H1 (cell line): ENCODE results near the gene JPT1. TPM values are rescaled to one million over a fixed set of nuclear protein-coding genes. Genes with fewer than 3 reads are reported as not detected.

ENCODE experiments used
- CTCF ChIA-PET: fragments of 300-600 bp; sonication (Branson Sonifier 250); formaldehyde crosslinking; loops from one replicate; lab custom pipeline; 2021; ENCODE audit not compliant: partially characterized antibody; lab: Charles Lee
- POLR2A ChIA-PET: fragments of 300-600 bp; sonication (Branson Sonifier 250); formaldehyde crosslinking; loops from one replicate; lab custom pipeline; 2021; ENCODE audit warnings: inconsistent platforms; ENCODE audit not compliant: partially characterized antibody; lab: Charles Lee
- DNase-seq, 2 experiments: peaks; one replicate each; pipeline versions ENCODE4 v3.0.0 to v3.0.0-alpha.2; 2010 to 2022; ENCODE audit warnings: low spot score in 2 of 2, low read depth in 1 of 2, mixed read lengths in 1 of 2
- FAIRE-seq: peaks from 2 replicates; lab custom pipeline; 2011; peaks lifted over from hg19 to GRCh38; lab: Jason Lieb, UNC
- H2AFZ ChIP-seq: 2 replicates; pipeline ENCODE4 v1.8.1; 2012; ENCODE audit warnings: low read length, inconsistent platforms
- H2AK5ac ChIP-seq: 2 replicates; pipeline ENCODE4 v1.6.1; 2013; ENCODE audit warnings: low read depth, low read length
- H2BK120ac ChIP-seq: replicated peaks from 2 replicates; pipeline ENCODE3; 2013; ENCODE audit warnings: low read depth, low read length, inconsistent platforms
- H2BK12ac ChIP-seq: 2 replicates; pipeline ENCODE4 v1.6.1; 2013; ENCODE audit warnings: low read depth, low read length
- H2BK15ac ChIP-seq: 2 replicates; pipeline ENCODE4 v1.6.1; 2013; ENCODE audit warnings: low read length
- H2BK20ac ChIP-seq: 2 replicates; pipeline ENCODE4 v1.6.1; 2013; ENCODE audit warnings: low read length
- H2BK5ac ChIP-seq: 2 replicates; pipeline ENCODE4 v1.6.1; 2013; ENCODE audit warnings: low read depth, low read length
- H3K14ac ChIP-seq: 2 replicates; pipeline ENCODE4 v1.6.1; 2013; ENCODE audit warnings: inconsistent platforms; ENCODE audit not compliant: insufficient read length
- H3K18ac ChIP-seq: 2 replicates; pipeline ENCODE4 v1.6.1; 2013; ENCODE audit warnings: low read length; ENCODE audit errors: extremely low read depth
- H3K23ac ChIP-seq: 2 replicates; pipeline ENCODE4 v1.6.1; 2013; ENCODE audit warnings: inconsistent platforms; ENCODE audit not compliant: insufficient read length
- H3K23me2 ChIP-seq: 2 replicates; pipeline ENCODE4 v1.6.1; 2013; ENCODE audit warnings: low read depth, low read length
- H3K27ac ChIP-seq: 2 replicates; pipeline ENCODE4 v1.6.1; 2011; ENCODE audit warnings: low read depth, low read length, inconsistent platforms
- H3K27me3 ChIP-seq, 4 experiments: replicated peaks in 1 of 4; 1 replicate in 1 of 4; 2 replicates in 3 of 4; pipeline versions ENCODE4 v1.6.1 to v1.8.1; 2011 to 2013; ENCODE audit warnings: low read length in 3 of 4, mild to moderate bottlenecking in 3 of 4, inconsistent platforms in 2 of 4, mixed read lengths in 2 of 4, moderate library complexity in 1 of 4; ENCODE audit not compliant: control insufficient read depth in 3 of 4, insufficient read depth in 3 of 4; ENCODE audit errors: extremely low read depth in 1 of 4
- H3K36me3 ChIP-seq, 4 experiments: 2 replicates each; pipeline versions ENCODE4 v1.6.1 to v1.8.1; 2011 to 2013; ENCODE audit warnings: mild to moderate bottlenecking in 4 of 4, low read length in 3 of 4, moderate library complexity in 2 of 4, control low read depth in 1 of 4, inconsistent platforms in 1 of 4; ENCODE audit not compliant: insufficient read depth in 4 of 4, control insufficient read depth in 2 of 4
- H3K4ac ChIP-seq: replicated peaks from 2 replicates; pipeline ENCODE3; 2013; ENCODE audit warnings: low read length, low read depth, mixed read lengths, inconsistent platforms; ENCODE audit not compliant: insufficient read length
- H3K4me1 ChIP-seq, 4 experiments: replicated peaks in 1 of 4; 1 replicate in 1 of 4; 2 replicates in 3 of 4; pipeline versions ENCODE4 v1.6.1 to v1.8.1; 2011 to 2013; ENCODE audit warnings: low read length in 3 of 4, inconsistent platforms in 2 of 4, mixed read lengths in 1 of 4; ENCODE audit not compliant: insufficient read depth in 4 of 4, control insufficient read depth in 3 of 4
- H3K4me2 ChIP-seq, 2 experiments: 2 replicates each; pipeline versions ENCODE4 v1.6.1 to v1.8.1; 2011 to 2013; ENCODE audit warnings: low read depth in 2 of 2, low read length in 2 of 2, control low read depth in 1 of 2, inconsistent platforms in 1 of 2, mild to moderate bottlenecking in 1 of 2; ENCODE audit not compliant: insufficient read depth in 1 of 2
- H3K4me3 ChIP-seq, 4 experiments: fragments of 200-600, 300-600 bp in 1 of 4; sonication (generic), shearing (Covaris generic), sonication (Bioruptor Twin) in 1 of 4; 2 replicates each; pipeline versions ENCODE4 v1.5.1 to v1.8.1; 2011 to 2016; ENCODE audit warnings: low read length in 4 of 4, low read depth in 3 of 4, control low read depth in 2 of 4, inconsistent platforms in 2 of 4, mild to moderate bottlenecking in 2 of 4, mixed read lengths in 1 of 4, moderate library complexity in 1 of 4; ENCODE audit not compliant: insufficient read depth in 2 of 4; ENCODE audit errors: extremely low read depth in 1 of 4
- H3K56ac ChIP-seq: replicated peaks from 2 replicates; pipeline ENCODE3; 2013; ENCODE audit warnings: low read depth, mild to moderate bottlenecking, mixed read lengths, low read length, inconsistent platforms; ENCODE audit not compliant: insufficient read length
- H3K79me1 ChIP-seq: 2 replicates; pipeline ENCODE4 v1.6.1; 2013; ENCODE audit warnings: low read depth, low read length, control low read depth
- H3K79me2 ChIP-seq, 2 experiments: 2 replicates each; pipeline versions ENCODE4 v1.6.1 to v1.8.1; 2012 to 2013; ENCODE audit warnings: low read length in 2 of 2, mild to moderate bottlenecking in 2 of 2, inconsistent platforms in 1 of 2; ENCODE audit not compliant: insufficient read depth in 2 of 2, control insufficient read depth in 1 of 2
- H3K9ac ChIP-seq, 4 experiments: replicated peaks in 1 of 4; 1 replicate in 1 of 4; 2 replicates in 3 of 4; pipeline versions ENCODE4 v1.6.1 to v1.8.1; 2011 to 2013; ENCODE audit warnings: low read depth in 3 of 4, low read length in 3 of 4, control low read depth in 2 of 4, mild to moderate bottlenecking in 2 of 4, moderate library complexity in 2 of 4, inconsistent platforms in 1 of 4; ENCODE audit errors: extremely low read depth in 1 of 4
- H3K9me3 ChIP-seq, 2 experiments: 2 replicates each; pipeline versions ENCODE4 v1.6.1 to v1.8.1; 2012 to 2013; ENCODE audit warnings: mild to moderate bottlenecking in 2 of 2, moderate library complexity in 2 of 2, control low read depth in 1 of 2, inconsistent platforms in 1 of 2, low read depth in 1 of 2, low read length in 1 of 2, mixed read lengths in 1 of 2; ENCODE audit not compliant: insufficient read depth in 2 of 2
- H4K20me1 ChIP-seq, 2 experiments: replicated peaks in 1 of 2; 2 replicates each; pipeline versions ENCODE3 to v1.8.1; 2011 to 2013; ENCODE audit warnings: inconsistent platforms in 2 of 2, low read length in 2 of 2, mild to moderate bottlenecking in 1 of 2; ENCODE audit not compliant: insufficient read depth in 2 of 2, control insufficient read depth in 1 of 2
- H4K5ac ChIP-seq: 2 replicates; pipeline ENCODE4 v1.6.1; 2013; ENCODE audit warnings: low read length, low read depth, mixed read lengths, inconsistent platforms; ENCODE audit not compliant: insufficient read length
- H4K8ac ChIP-seq: 2 replicates; pipeline ENCODE4 v1.8.0; 2013; ENCODE audit warnings: mild to moderate bottlenecking, moderate library complexity, low read length, inconsistent platforms; ENCODE audit not compliant: insufficient read depth; ENCODE audit errors: extremely low read depth
- H4K91ac ChIP-seq: replicated peaks from 2 replicates; pipeline ENCODE3; 2013; ENCODE audit warnings: low read length, mixed read lengths, inconsistent platforms; ENCODE audit not compliant: insufficient read length
- BRCA1 ChIP-seq: IDR thresholded peaks from 2 replicates; pipeline ENCODE4 v1.6.1; 2012; ENCODE audit warnings: low read depth, low read length, improper control_type of control experiment
- CEBPB ChIP-seq: IDR thresholded peaks from 2 replicates; pipeline ENCODE4 v1.6.1; 2012; ENCODE audit warnings: low read depth, low read length
- CREB1 ChIP-seq: IDR thresholded peaks from 2 replicates; pipeline ENCODE4 v1.6.1; 2012; ENCODE audit warnings: inconsistent platforms
- PHF8 ChIP-seq: fragments of 200-600 bp; sonication (generic); conservative IDR thresholded peaks from 2 replicates; pipeline ENCODE4 v1.7.1; 2012; ENCODE audit warnings: low read depth, mild to moderate bottlenecking, inconsistent platforms, low read length, moderate library complexity
- SIN3A ChIP-seq, 2 experiments: IDR thresholded peaks in 1 of 2; conservative IDR thresholded peaks in 1 of 2; 2 replicates each; pipeline ENCODE4 v1.6.1; 2011 to 2012; ENCODE audit warnings: low read length in 2 of 2, improper control_type of control experiment in 1 of 2, low read depth in 1 of 2, mild to moderate bottlenecking in 1 of 2
- WGBS, 2 experiments: shearing (Covaris generic) in 1 of 2; methylation state at CpG; one replicate each; pipeline versions ENCODE4 v1.1.6 to v1.1.7; 2013 to 2015; ENCODE audit warnings: low lambda C conversion rate in 2 of 2, mixed read lengths in 2 of 2, inconsistent platforms in 1 of 2, low coverage in 1 of 2, missing lambda C conversion rate in 1 of 2; ENCODE audit not compliant: insufficient replicate concordance in 2 of 2, insufficient coverage in 1 of 2, insufficient read length in 1 of 2; ENCODE audit errors: extremely low coverage in 1 of 2, missing lambda C conversion rate in 1 of 2; 5-methylcytosine and 5-hydroxymethylcytosine counted together
- polyA plus RNA-seq, 7 experiments: library from polyadenylated mRNA; depleted of rRNA in 3 of 7; stranded (reverse) in 5 of 7; unstranded in 2 of 7; fragments of >200 nt in 5 of 7; fragments of 200-250 nt in 2 of 7; gene quantifications; 1 replicate in 5 of 7; 2 replicates in 1 of 7; 4 replicates in 1 of 7; pipeline versions ENCODE4 v1.2.1 to v1.2.3, GENCODE V29; 2011 to 2013; ENCODE audit warnings: missing spikeins in 2 of 7, mixed read lengths in 2 of 7
- total RNA-seq: library from RNA; stranded (reverse); fragmentation: NEBNext Ultra II Directional; extraction: Animal tissue kit (Norgen Biotek cat#: 25700); gene quantifications from 2 replicates; pipeline ENCODE4 v1.2.1, GENCODE V29; 2021

JPT1 gene
- total and polyA plus RNA-seq, 2 of the 8 experiments (the other 6 are each of a cell fraction or from before 2014, with no cell fraction given) = 154 to 369 TPM

DNA sequence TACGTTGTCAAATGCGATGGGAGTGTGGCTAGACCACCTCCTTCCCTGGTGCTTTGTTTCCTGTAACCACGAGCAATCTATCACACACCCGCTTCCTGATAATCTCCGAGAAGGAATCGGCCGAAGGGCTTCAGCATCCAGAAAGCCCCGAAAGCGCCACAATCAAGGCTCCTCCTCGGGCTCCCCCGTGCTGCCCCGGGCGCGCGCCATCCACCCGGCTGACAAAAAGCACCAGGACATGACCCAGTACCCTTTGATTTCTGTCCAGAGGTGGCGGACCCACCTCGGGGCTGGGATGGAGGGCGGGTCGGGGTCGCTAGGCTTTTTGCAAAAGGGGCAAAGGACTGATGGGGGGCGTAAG is 45.3 kb downstream of the JPT1 start:
- Histone ChIP-seq H2BK5ac (no peak overlapping the region), H3K9ac (peak overlapping the region in 2 of 4 experiments; percentile 6 to 39; a peak in 2 of 7 replicates), H3K18ac (no peak overlapping the region; the same call in 1 of the 2 replicates), H3K14ac (no peak overlapping the region), H3K27ac (no peak overlapping the region), H3K4me1 (peaks cover 0 to 2% (median under 1%) of the 10 kb centered on the region in 4 experiments; a peak in 3 of 7 replicates), H3K4ac (no peak overlapping the region), H3K27me3 (no peaks in the 10 kb centered on the region), H4K20me1 (no peaks in the 10 kb centered on the region), H3K4me3 (peak overlapping the region; percentile 49 to 78 (median 75)), H3K36me3 (no peaks in the 10 kb centered on the region; a peak in 1 of 8 replicates), H3K4me2 (peak overlapping the region; percentile 82 to 98), H2AK5ac (no peak overlapping the region), H3K23me2 (peaks cover 12% of the 10 kb centered on the region; the same call in 1 of the 2 replicates), H2AFZ (peak overlapping the region; percentile 56), H2BK12ac (no peak overlapping the region), H4K8ac (peak overlapping the region; percentile 71; the same call in 1 of the 2 replicates), H4K5ac (no peak overlapping the region), H3K23ac (no peak overlapping the region), H3K56ac (no peak overlapping the region), H3K79me2 (0 out of 4 replicates have a peak, but pooled peaks cover 0 to 3% of the 10 kb centered on the region in 2 experiments), H2BK120ac (no peak overlapping the region), H3K9me3 (no peaks in the 10 kb centered on the region), H4K91ac (no peak overlapping the region), H3K79me1 (peaks cover 5% of the 10 kb centered on the region; the same call in 1 of the 2 replicates), H2BK20ac (no peak overlapping the region), H2BK15ac (no peak overlapping the region)
- no peak for DNase-seq
- FAIRE-seq = no peak
- ChIA-PET POLR2A (interaction anchor here (0.6 to 1.8 kb wide), 13 partner anchors 12 to 152 kb away, joined by 3 to 8 read pairs (median 4); partner anchors contain the start of genes GGA3, JPT1 and MRPS7), CTCF (interaction anchor here (1.1 to 9.6 kb wide), 5 partner anchors 18 to 148 kb away, joined by 3 to 239 read pairs (median 3); partner anchors contain the start of gene NT5C)
- TF ChIP-seq CREB1 = no peak
- no peak for TF ChIP-seq SIN3A (conservative IDR thresholded peaks at IDR 0.05 in 1 of 2, IDR thresholded peaks at IDR 0.05 in 1 of 2; ENCODE audit: low read depth in 1 of 2, low read length in 2 of 2)
- no peak for TF ChIP-seq PHF8
- TF ChIP-seq BRCA1 = no peak
- TF ChIP-seq CEBPB = no peak
- 18% methylated on average over 22 of the region's 22 CpGs; no CpG with 5 or more reads in 1 of the 2 experiments for WGBS, 2 experiments
